Astrocyte (in vitro differentiated cells and primary cell): ENCODE results near the gene RTBDN. TPM values are rescaled to one million over a fixed set of nuclear protein-coding genes. Genes with fewer than 3 reads are reported as not detected.

ENCODE experiments used
- DNase-seq: peaks from one replicate; pipeline ENCODE4 v3.0.0-alpha.2; 2010; ENCODE audit warnings: low read depth
- FAIRE-seq: peaks from 2 replicates; lab custom pipeline; 2011; peaks lifted over from hg19 to GRCh38; lab: Jason Lieb, UNC
- H2AFZ ChIP-seq: 2 replicates; pipeline ENCODE4 v1.6.0; 2012; ENCODE audit warnings: low read depth, low read length, inconsistent platforms
- H3K27ac ChIP-seq: 2 replicates; pipeline ENCODE4 v1.5.1; 2011; ENCODE audit warnings: low read depth, low read length, inconsistent platforms
- H3K27me3 ChIP-seq: 2 replicates; pipeline ENCODE4 v1.6.0; 2011; ENCODE audit warnings: low read length, inconsistent platforms; ENCODE audit not compliant: insufficient read depth
- H3K36me3 ChIP-seq: 2 replicates; pipeline ENCODE4 v1.5.1; 2011; ENCODE audit warnings: low read length, inconsistent platforms; ENCODE audit not compliant: insufficient read depth
- H3K4me1 ChIP-seq: 2 replicates; pipeline ENCODE4 v1.5.1; 2011; ENCODE audit warnings: low read length, inconsistent platforms; ENCODE audit not compliant: insufficient read depth
- H3K4me2 ChIP-seq: 2 replicates; pipeline ENCODE4 v1.6.0; 2012; ENCODE audit warnings: low read length, inconsistent platforms
- H3K4me3 ChIP-seq: 2 replicates; pipeline ENCODE4 v1.5.1; 2011; ENCODE audit warnings: low read depth, mild to moderate bottlenecking, low read length, inconsistent platforms; ENCODE audit not compliant: insufficient read depth
- H3K79me2 ChIP-seq: 2 replicates; pipeline ENCODE4 v1.6.0; 2012; ENCODE audit warnings: mild to moderate bottlenecking, low read length, inconsistent platforms; ENCODE audit not compliant: insufficient read depth
- H3K9ac ChIP-seq: 2 replicates; pipeline ENCODE4 v1.6.0; 2012; ENCODE audit warnings: mild to moderate bottlenecking, low read length, inconsistent platforms
- H3K9me3 ChIP-seq: 2 replicates; pipeline ENCODE4 v1.5.1; 2012; ENCODE audit warnings: low read depth, mild to moderate bottlenecking, low read length, inconsistent platforms; ENCODE audit not compliant: insufficient read depth
- H4K20me1 ChIP-seq: 2 replicates; pipeline ENCODE4 v1.6.0; 2012; ENCODE audit warnings: low read length, inconsistent platforms; ENCODE audit not compliant: insufficient read depth
- H3K27ac Mint-ChIP-seq: one replicate; pipeline ENCODE4 v1.8.0; 2021; ENCODE audit warnings: mild to moderate bottlenecking, mixed read lengths; ENCODE audit not compliant: unreplicated experiment
- H3K27me3 Mint-ChIP-seq: one replicate; pipeline ENCODE4 v1.8.0; 2021; ENCODE audit warnings: low read depth, mixed read lengths; ENCODE audit not compliant: unreplicated experiment
- H3K36me3 Mint-ChIP-seq: one replicate; pipeline ENCODE4 v1.8.0; 2021; ENCODE audit warnings: low read depth, mixed read lengths; ENCODE audit not compliant: unreplicated experiment
- H3K4me1 Mint-ChIP-seq: one replicate; pipeline ENCODE4 v1.8.0; 2021; ENCODE audit warnings: low read depth, mixed read lengths; ENCODE audit not compliant: unreplicated experiment
- H3K4me3 Mint-ChIP-seq: one replicate; pipeline ENCODE4 v1.8.0; 2021; ENCODE audit warnings: mild to moderate bottlenecking, moderate library complexity, mixed read lengths; ENCODE audit not compliant: unreplicated experiment
- H3K9me3 Mint-ChIP-seq: one replicate; pipeline ENCODE4 v1.8.0; 2021; ENCODE audit warnings: mild to moderate bottlenecking, mixed read lengths; ENCODE audit not compliant: unreplicated experiment
- EZH2 ChIP-seq: IDR thresholded peaks from 2 replicates; pipeline ENCODE4 v1.6.1; 2012; ENCODE audit warnings: mild to moderate bottlenecking, low read length, inconsistent platforms; ENCODE audit not compliant: insufficient read depth
- microRNA-seq: library from miRNA; unstranded; fragments of <30 nt; microRNA quantifications from one replicate; pipeline ENCODE4 v1.2.0, GENCODE V29; 2020
- total RNA-seq: library from RNA; stranded (reverse); gene quantifications from 2 replicates; pipeline ENCODE4 v1.2.1, GENCODE V29; 2021
- TF ChIP-seq, protein P1 (sequence below): IDR thresholded peaks from 2 replicates; pipeline ENCODE4 v1.5.1; 2011; ENCODE audit warnings: low read depth, mild to moderate bottlenecking, inconsistent platforms, low read length, moderate library complexity; ENCODE audit not compliant: insufficient read depth

RTBDN gene
- total RNA-seq, 1 donor from 2014 or later = not detected

DNA sequence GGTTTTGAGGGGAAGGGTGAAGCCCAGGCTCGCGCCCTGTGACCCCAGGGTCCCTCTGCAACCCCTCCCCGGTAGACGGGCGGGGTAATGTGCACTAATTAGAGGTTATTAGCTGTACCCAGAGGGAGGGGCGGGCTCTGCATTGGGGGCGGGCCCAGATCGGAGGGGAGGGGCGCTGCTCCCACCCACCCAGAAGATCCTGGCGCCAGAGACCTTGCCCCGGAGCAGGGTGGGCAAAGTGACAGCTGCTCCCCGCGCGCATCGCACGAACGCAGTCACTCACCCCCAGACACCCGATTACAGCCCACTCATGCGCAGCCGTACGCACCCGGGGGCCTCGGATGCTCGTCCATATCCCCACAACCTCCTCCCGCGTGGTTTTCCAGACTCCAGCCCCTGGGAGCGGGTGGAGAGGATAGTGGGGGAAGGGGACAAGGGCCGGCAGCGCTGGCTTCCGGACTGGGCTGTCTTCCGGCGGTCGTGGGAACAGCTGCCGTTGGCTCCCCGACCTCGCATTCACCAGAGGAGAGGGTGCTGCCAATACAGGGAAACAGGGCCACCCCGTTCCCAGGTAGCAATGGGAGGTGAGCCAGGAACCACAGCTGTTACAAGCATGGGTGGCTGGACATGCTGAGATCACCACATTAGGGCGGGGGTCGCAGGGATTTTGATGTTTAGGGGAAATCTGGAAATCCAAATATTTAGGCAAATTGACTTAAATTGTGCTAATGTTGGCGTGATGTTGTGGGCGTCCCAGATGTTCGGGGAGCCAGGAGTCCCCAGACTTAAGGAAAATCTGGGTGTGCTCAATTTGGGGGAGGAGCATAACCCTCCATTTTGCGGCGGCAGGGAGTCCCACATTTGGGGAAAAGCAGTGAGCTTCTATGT is 56.1 kb downstream of the RTBDN start:
- peaks cover 2% of the 10 kb centered on the region for H3K36me3 Mint-ChIP-seq
- Histone ChIP-seq H3K27ac (peak overlapping the region; percentile 89), H2AFZ (peak overlapping the region; percentile 88), H3K4me3 (peak overlapping the region; percentile 68), H3K79me2 (no peaks in the 10 kb centered on the region), H3K36me3 (no peaks in the 10 kb centered on the region), H3K9ac (peak overlapping the region; percentile 84), H3K9me3 (no peaks in the 10 kb centered on the region), H4K20me1 (no peaks in the 10 kb centered on the region), H3K27me3 (no peaks in the 10 kb centered on the region), H3K4me1 (peaks cover 41% of the 10 kb centered on the region), H3K4me2 (peak overlapping the region; percentile 89)
- H3K27ac Mint-ChIP-seq = peak overlapping the region; percentile 95
- DNase-seq = peak; percentile 72
- H3K27me3 Mint-ChIP-seq = no peaks in the 10 kb centered on the region
- no peaks in the 10 kb centered on the region for H3K9me3 Mint-ChIP-seq
- H3K4me3 Mint-ChIP-seq = peak overlapping the region; percentile 85
- FAIRE-seq = no peak
- H3K4me1 Mint-ChIP-seq = peaks cover 24% of the 10 kb centered on the region
- no peak for TF ChIP-seq EZH2
- TF ChIP-seq, protein P1, sequence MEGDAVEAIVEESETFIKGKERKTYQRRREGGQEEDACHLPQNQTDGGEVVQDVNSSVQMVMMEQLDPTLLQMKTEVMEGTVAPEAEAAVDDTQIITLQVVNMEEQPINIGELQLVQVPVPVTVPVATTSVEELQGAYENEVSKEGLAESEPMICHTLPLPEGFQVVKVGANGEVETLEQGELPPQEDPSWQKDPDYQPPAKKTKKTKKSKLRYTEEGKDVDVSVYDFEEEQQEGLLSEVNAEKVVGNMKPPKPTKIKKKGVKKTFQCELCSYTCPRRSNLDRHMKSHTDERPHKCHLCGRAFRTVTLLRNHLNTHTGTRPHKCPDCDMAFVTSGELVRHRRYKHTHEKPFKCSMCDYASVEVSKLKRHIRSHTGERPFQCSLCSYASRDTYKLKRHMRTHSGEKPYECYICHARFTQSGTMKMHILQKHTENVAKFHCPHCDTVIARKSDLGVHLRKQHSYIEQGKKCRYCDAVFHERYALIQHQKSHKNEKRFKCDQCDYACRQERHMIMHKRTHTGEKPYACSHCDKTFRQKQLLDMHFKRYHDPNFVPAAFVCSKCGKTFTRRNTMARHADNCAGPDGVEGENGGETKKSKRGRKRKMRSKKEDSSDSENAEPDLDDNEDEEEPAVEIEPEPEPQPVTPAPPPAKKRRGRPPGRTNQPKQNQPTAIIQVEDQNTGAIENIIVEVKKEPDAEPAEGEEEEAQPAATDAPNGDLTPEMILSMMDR = no peak

DNA sequence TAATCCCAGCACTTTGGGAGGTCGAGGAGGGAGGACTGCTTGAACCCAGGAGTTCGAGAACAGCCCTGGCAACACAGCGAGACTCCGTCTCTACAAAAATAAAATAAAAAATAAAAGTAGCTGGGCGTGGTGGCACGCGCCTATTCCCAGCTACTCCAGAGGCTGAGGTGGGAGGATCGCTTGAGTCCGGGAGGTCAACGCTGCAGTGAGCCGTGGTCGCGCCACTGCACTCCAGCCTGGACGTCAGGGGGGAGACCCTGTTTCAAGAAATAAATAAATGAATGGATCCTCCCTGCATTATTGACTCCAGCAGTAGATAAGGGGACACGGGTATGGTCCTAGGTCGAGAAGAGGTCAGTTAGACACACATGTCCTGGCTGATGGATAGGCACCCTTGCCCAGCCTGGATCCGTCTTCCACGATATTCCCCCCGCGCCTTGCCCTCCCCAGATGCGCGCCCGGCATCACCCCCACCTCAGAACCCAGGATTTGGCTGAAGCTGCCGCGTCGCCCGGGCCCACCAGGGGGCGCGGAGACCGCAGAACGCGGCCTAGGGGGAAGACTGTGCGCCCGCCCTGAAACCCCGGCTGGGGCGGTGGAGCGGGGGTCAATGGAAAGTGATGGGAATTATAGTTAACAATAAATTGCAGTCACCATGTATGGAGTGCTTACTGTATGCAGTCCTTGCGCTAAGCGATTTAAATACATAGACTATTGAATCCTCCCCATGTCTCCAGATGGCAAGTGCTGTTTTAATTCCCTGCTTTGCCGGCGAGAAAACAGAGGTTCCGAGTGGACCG is 57.0 kb downstream of the RTBDN start:
- H3K4me3 ChIP-seq = peak overlapping the region; percentile 68
- H4K20me1 ChIP-seq = no peaks in the 10 kb centered on the region
- Mint-ChIP-seq H3K27me3 (no peaks in the 10 kb centered on the region), H3K36me3 (peaks cover 2% of the 10 kb centered on the region), H3K9me3 (no peaks in the 10 kb centered on the region), H3K4me3 (peak overlapping the region; percentile 85), H3K27ac (peak overlapping the region; percentile 95), H3K4me1 (peaks cover 26% of the 10 kb centered on the region)
- peaks cover 33% of the 10 kb centered on the region for H3K4me1 ChIP-seq
- TF ChIP-seq, protein P1 = peak; percentile 77
- TF ChIP-seq EZH2 = no peak
- H3K27me3 ChIP-seq = no peaks in the 10 kb centered on the region
- DNase-seq = no peak
- no peaks in the 10 kb centered on the region for H3K36me3 ChIP-seq
- peak overlapping the region; percentile 89 for H3K4me2 ChIP-seq
- no peaks in the 10 kb centered on the region for H3K79me2 ChIP-seq
- H2AFZ ChIP-seq = peak overlapping the region; percentile 88
- FAIRE-seq = no peak
- no peaks in the 10 kb centered on the region for H3K9me3 ChIP-seq
- H3K27ac ChIP-seq = peak overlapping the region; percentile 89
- peak overlapping the region; percentile 84 for H3K9ac ChIP-seq

Small RNA genes lying within 50 kb of the gene (microRNA-seq; reads per million reads assigned to microRNA genes)
- not detected for gene MIR5684
- not detected for gene MIR6794

Other genes with a start within 250 kb of the RTBDN start
- 8.2 and 12.5 TPM in 2 replicates for gene ZNF490, start 223.8 kb downstream of the RTBDN start, total RNA-seq
- gene ZNF791, start 223.7 kb downstream of the RTBDN start, total RNA-seq = 23.2 and 29.6 TPM in 2 replicates
- 105 and 129 TPM in 2 replicates for gene MAN2B1, start 167.8 kb downstream of the RTBDN start, total RNA-seq
- 10.0 and 13.3 TPM in 2 replicates for gene WDR83, start 167.8 kb downstream of the RTBDN start, total RNA-seq
- 43.4 and 47.6 TPM in 2 replicates for gene DHPS, start 152.7 kb downstream of the RTBDN start, total RNA-seq
- not detected in 2 replicates for gene GNG14, start 146.6 kb downstream of the RTBDN start, total RNA-seq
- 9.9 and 11.6 TPM in 2 replicates for gene FBXW9, start 137.9 kb downstream of the RTBDN start, total RNA-seq
- 69.8 and 76.3 TPM in 2 replicates for gene TNPO2, start 110.6 kb downstream of the RTBDN start, total RNA-seq
- 172 and 178 TPM in 2 replicates for gene TRIR, start 99.9 kb downstream of the RTBDN start, total RNA-seq
- gene GET3, start 97.1 kb downstream of the RTBDN start, total RNA-seq = 63.0 and 66.8 TPM in 2 replicates
- not detected in 2 replicates for gene BEST2, start 82.8 kb downstream of the RTBDN start, total RNA-seq
- 21.7 and 25.9 TPM in 2 replicates for gene HOOK2, start 59.0 kb downstream of the RTBDN start, total RNA-seq
- gene JUNB, start 43.1 kb downstream of the RTBDN start, total RNA-seq = 101 and 126 TPM in 2 replicates
- 145 and 166 TPM in 2 replicates for gene PRDX2, start 32.8 kb downstream of the RTBDN start, total RNA-seq
- 3.6 and 4.5 TPM in 2 replicates for gene THSD8, start 32.5 kb downstream of the RTBDN start, total RNA-seq
- gene RNASEH2A, start 28.0 kb downstream of the RTBDN start, total RNA-seq = 5.4 and 10.5 TPM in 2 replicates
- gene MAST1, start 3.9 kb upstream of the RTBDN start, total RNA-seq = 5.4 and 6.3 TPM in 2 replicates
- 33.1 and 37.8 TPM in 2 replicates for gene DNASE2, start 46.9 kb upstream of the RTBDN start, total RNA-seq
- 0.17 TPM in 1 of 2 replicates, not detected in the other for gene KLF1, start 52.6 kb upstream of the RTBDN start, total RNA-seq
- 15.5 and 17.5 TPM in 2 replicates for gene GCDH, start 56.6 kb upstream of the RTBDN start, total RNA-seq
- gene SYCE2, start 84.7 kb upstream of the RTBDN start, total RNA-seq = 0.50 TPM in 1 of 2 replicates, not detected in the other
- 76.7 and 80.4 TPM in 2 replicates for gene FARSA, start 99.1 kb upstream of the RTBDN start, total RNA-seq
- gene CALR, start 104.0 kb upstream of the RTBDN start, total RNA-seq = 2,193 and 2,309 TPM in 2 replicates
- gene RAD23A, start 111.3 kb upstream of the RTBDN start, total RNA-seq = 40.6 and 48.5 TPM in 2 replicates
- 34.0 and 35.5 TPM in 2 replicates for gene GADD45GIP1, start 122.6 kb upstream of the RTBDN start, total RNA-seq
- 0.14 TPM in 1 of 2 replicates, not detected in the other for gene DAND5, start 135.0 kb upstream of the RTBDN start, total RNA-seq
- gene NFIX, start 160.9 kb upstream of the RTBDN start, total RNA-seq = 8.4 and 9.6 TPM in 2 replicates